GM19043 (cell line): ENCODE results near the gene GNAI3.

Source experiments
- ATAC-seq: cut with Tn5 transposase; IDR thresholded peaks from one replicate; pipeline ENCODE4 v1.9.1; 2021; ENCODE audit warnings: low read depth; ENCODE audit not compliant: unreplicated experiment

Gene GNAI3

DNA sequence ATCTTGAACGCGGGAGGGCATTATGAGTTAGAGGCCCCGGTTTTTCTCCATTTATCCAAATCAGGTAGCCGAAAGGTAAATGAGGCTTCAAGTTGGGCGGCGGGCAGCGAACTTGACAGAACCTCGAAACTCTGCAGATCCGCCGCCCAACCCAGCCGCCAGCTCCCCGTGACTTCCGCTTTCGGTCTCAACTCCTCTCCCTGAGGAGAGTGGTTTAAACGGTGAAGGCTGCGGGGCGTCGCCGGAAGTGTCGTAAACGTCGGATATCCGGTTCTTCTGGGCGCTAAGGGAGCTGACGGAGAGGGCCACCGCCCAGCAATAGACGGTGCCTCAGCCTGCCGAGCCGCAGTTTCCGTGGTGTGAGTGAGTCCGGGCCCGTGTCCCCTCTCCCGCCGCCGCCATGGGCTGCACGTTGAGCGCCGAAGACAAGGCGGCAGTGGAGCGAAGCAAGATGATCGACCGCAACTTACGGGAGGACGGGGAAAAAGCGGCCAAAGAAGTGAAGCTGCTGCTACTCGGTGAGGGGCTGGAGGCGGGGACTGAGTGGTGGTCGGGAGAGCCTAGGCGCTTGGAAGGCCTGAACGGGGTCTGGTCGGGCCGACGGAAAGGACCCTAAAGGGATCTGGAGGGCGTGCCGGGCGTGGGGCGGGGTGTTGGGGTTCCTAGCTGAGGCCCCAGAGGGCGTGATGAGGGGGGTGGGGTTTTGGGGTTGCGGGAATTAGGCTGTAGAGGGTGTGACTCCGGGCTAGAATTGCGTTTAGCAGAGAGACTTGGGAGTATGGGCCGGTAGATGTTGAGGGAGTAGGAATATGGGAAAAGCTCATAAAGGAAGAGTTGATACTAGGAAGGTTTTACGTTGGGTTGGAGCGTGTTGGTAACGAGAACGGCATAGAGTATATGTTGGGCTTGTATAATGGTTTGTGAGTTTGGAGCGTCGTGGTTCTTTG is at the start of gene GNAI3:
GNAI3 (plus strand) TSS at position 295 of the 947 bp plus-strand sequence; CDS start at position 401, 106 bp downstream.
- peak; percentile 81 for ATAC-seq

- ATAC-seq: no peak
These were observed 49.3 kb upstream of the GNAI3 start for GRCh38 chr1:109499081-109499480.

GRCh38 chr1:109499661-109500536 is 48.5 kb upstream of the GNAI3 start:
- ATAC-seq: no peak

GRCh38 chr1:109500941-109501381 is 47.5 kb upstream of the GNAI3 start:
- ATAC-seq: no peak

DNA sequence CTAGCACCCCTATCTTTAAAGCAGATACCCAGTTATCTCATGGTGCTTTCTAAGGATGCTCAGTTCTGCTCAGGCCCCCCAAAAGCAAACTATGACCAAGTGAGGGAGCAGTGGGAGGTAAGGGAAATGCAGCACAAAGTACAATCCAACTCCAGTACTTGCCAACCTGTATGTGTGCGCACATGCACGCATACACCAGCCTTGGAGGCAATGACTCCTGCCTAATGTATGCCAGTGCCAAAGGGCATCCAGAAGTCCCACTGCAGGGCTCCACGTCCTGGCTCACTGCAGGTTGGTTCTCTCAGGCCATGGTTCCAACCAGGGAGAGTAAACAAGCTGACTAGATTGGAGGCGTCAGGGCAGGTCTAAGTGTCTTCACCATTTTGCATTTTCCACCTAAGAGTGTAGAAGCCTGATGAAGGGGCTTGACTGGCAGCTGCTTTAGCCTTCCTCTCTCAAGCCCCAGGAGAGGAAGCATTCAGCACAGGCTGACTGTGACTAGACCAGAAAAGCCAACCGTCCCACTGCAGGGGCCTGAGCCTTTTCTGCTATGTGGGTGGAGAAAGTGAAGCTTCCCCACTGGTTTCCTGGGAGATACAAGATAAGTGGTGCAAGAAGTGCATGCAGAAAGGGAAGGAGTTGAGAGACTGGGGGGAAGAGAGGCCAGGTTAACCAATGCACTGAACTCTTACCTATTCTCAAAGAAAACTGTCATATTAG is 46.6 kb upstream of the GNAI3 start:
- no peak for ATAC-seq

DNA sequence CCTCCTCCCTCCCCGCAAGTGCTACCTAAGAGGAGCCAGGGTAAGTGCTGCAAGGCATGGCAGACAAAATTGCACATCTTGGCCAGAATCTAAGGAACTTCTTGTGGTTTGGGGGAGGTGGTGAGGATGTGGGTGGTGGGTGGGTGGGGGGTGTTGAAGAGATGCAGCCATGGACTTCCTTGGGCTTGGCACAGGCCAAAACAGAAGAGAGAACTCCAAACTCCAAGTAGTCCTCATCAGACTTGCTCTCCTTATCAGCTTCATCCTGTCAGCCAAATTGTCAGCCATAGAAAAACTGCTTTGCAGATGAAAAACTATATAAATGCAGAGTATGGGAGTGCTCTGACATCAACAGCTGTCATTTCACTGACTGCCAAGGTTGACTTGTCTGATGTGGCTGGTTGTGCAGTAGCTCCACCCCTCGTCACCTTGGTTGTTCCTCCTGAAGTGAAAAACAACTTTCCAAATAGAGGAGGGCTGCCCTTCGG is 46.0 kb upstream of the GNAI3 start:
- no peak for ATAC-seq

GRCh38 chr1:109503935-109504334 is 44.5 kb upstream of the GNAI3 start:
- no peak for ATAC-seq

DNA sequence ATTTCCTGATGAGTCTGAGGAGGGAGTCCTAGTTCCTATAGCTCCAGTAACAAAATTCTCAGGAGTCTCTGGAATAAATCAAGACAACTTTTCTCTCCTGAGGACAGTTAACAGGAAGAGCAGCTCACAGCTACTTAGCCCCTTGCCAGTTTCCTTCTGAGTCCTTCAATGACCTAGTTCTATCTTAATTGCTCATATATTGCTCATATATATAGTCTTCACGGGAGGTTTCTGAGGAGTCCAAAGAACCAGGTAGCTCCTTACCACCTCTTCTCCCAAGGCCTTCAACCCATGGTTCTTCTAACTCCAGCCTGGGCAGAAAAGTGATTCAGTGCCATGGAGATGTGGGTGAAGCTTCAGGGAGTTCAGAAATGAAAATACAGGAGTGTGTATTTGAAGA is 43.4 kb upstream of the GNAI3 start:
- no peak for ATAC-seq

DNA sequence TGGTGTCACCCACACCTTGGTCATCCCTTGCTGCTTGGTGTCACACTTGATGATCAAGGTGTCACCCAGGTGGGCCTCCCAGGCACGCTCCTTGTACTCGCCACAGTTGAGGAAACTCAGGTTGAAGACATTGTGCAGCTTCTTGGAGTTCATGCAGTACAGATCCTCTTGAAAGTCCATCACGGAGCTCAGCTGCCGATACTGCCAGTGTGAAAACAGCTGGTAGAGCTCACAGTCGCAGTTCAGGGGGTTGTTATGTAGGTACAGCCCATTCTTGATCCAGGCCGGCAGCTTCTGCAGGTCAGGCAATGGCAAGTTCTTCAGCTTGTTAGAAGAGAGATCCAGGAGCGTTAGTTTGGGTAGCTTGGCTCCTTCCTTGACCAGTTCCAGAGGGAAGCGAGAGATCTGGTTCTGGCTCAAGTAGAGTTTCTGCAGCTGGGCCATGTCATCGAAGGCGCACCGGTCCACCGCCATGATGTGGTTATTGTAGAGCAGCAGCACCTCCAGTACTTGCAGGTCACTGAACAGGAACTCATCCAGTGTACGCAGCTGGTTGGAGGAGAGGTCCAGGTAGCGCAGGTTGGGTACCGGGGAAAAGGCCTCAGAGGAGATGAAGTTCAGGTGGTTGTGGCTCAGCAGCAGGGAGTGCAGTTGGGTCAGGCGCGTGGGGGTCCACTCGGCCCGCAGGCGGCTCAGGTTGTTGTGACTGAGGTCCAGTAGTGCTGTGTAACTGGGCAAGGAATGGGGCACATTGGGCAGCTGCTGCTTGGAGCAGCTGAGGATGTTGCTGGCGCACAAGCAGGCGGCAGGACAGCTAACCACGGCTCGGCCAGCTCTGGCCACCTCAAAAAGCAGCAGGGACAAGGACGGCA is 40.2 kb upstream of the GNAI3 start:
- no peak for ATAC-seq

- ATAC-seq: no peak
These were observed 39.6 kb upstream of the GNAI3 start for GRCh38 chr1:109508873-109509175.

GRCh38 chr1:109509176-109510134 is 39.0 kb upstream of the GNAI3 start, which contains the start of gene AMIGO1:
TSS of gene AMIGO1 (minus strand) at chr1:109509727. CDS start at chr1:109508912, 815 bp downstream.
- ATAC-seq: no peak

DNA sequence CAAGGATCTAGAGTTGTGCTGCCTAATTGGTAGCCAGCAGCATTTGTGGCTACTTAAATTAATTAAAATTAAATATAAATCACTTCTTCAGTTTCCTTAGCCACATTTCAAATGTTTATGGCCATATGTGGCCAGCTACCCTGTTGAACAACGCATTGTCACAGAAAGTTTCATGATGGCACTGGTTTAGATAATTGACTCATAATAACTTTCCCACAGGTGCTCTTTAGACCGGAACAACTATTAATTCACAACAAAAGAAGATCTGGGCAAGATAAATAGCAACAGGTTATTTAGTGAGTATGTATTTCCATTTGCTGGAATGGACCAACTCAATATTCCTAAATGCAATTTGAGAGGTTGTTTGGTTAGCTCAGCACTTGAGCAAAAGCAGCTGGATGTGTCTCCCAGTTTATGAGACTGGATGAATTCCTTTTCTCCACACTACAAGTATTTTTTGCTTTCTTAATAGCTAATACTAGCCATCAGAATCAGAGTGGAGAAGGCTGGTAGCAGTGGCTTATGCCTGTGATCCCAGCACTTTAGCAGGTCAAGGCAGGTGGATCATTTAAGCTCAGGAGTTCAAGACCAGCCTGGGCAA is 35.2 kb upstream of the GNAI3 start:
- no peak for ATAC-seq

GRCh38 chr1:109514846-109515245 is 33.6 kb upstream of the GNAI3 start:
- ATAC-seq: no peak

- ATAC-seq: no peak
These were observed 31.5 kb upstream of the GNAI3 start for GRCh38 chr1:109516872-109517271.

- no peak for ATAC-seq
These were observed 31.1 kb upstream of the GNAI3 start for GRCh38 chr1:109517337-109517736.

- ATAC-seq: no peak
These were observed 27.1 kb upstream of the GNAI3 start for GRCh38 chr1:109521002-109521951.

GRCh38 chr1:109522026-109522425 is 26.4 kb upstream of the GNAI3 start:
- no peak for ATAC-seq
